Vagina (tissue), 2 donors: ENCODE measurements around the gene TROAP. TPM values are rescaled to one million over a fixed set of nuclear protein-coding genes. Genes with fewer than 3 reads are reported as not detected.
A peak's percentile ranks its signal among the peaks of the same experiment; 100 is the strongest.

Experiments used
- DNase-seq, 2 donors: peaks; one replicate each; pipeline ENCODE4 v3.0.0-alpha.2; 2017; ENCODE audit errors: extremely low spot score in 2 of 2
- H3K27ac ChIP-seq: fragments of 200-600 bp; sonication (generic); one replicate; pipeline ENCODE4 v1.5.1; 2019
- H3K27me3 ChIP-seq: fragments of 200-600 bp; sonication (generic); one replicate; pipeline ENCODE4 v1.5.1; 2019
- H3K36me3 ChIP-seq, 2 donors: fragments of 200-600 bp; sonication (generic); one replicate each; pipeline ENCODE4 v1.5.1; 2017 to 2019
- H3K4me1 ChIP-seq: fragments of 200-600 bp; sonication (generic); one replicate; pipeline ENCODE4 v1.5.1; 2019
- H3K4me3 ChIP-seq, 2 donors: fragments of 200-600 bp; sonication (generic); 1 replicate in 1 of 2; 2 replicates in 1 of 2; pipeline ENCODE4 v1.5.1; 2016 to 2019
- H3K9me3 ChIP-seq: fragments of 200-600 bp; sonication (generic); one replicate; pipeline ENCODE4 v1.5.1; 2019
- CTCF ChIP-seq, 3 experiments: fragments of 450-650 bp in 2 of 3; fragments of 200-600 bp in 1 of 3; sonication (generic) in 1 of 3; IDR thresholded peaks; one replicate each; pipeline ENCODE4 v1.5.1; 2017 to 2019; ENCODE audit warnings: antibody characterized with exemption in 3 of 3, mild to moderate bottlenecking in 2 of 3, moderate library complexity in 2 of 3
- POLR2A ChIP-seq, 2 donors: fragments of 450-650 bp; IDR thresholded peaks; one replicate each; pipeline ENCODE4 v1.6.1; 2017; ENCODE audit warnings: antibody characterized with exemption in 2 of 2, mild to moderate bottlenecking in 2 of 2, moderate library complexity in 2 of 2
- POLR2AphosphoS5 ChIP-seq, 2 donors: sonication (generic); formaldehyde crosslinking; IDR thresholded peaks; one replicate each; pipeline ENCODE4 v1.9.0; 2017; ENCODE audit warnings: antibody characterized with exemption in 2 of 2, mild to moderate bottlenecking in 2 of 2, low read depth in 1 of 2; ENCODE audit not compliant: insufficient read depth in 1 of 2
- intact Hi-C: fragments of 100-400 bp; cut with DNase I; formaldehyde crosslinking; loops from one replicate; pipeline ENCODE4 v1.15.1; 2023
- total RNA-seq: library from RNA; depleted of rRNA; stranded (reverse); fragments of >200 nt; gene quantifications from one replicate; pipeline ENCODE4 v1.2.3, GENCODE V29; 2016

TROAP gene
- total RNA-seq, 1 donor from 2014 or later, result 4.9 TPM

- H3K9me3 ChIP-seq, result no peaks in the 10 kb centered on the region
- peak overlapping the region in 1 of 2 donors; percentile 27 for H3K4me3 ChIP-seq
- intact Hi-C loops, result no loop called here
- H3K4me1 ChIP-seq, result peaks cover 45% of the 10 kb centered on the region
- peak overlapping the region; percentile 37 for H3K27ac ChIP-seq
- no peak for DNase-seq
- H3K27me3 ChIP-seq, result peaks cover 12% of the 10 kb centered on the region
- TF ChIP-seq POLR2A (IDR thresholded peaks at IDR 0.05), result no peak
- no peak for TF ChIP-seq CTCF (IDR thresholded peaks at IDR 0.05)
- peak in 1 of 2 donors; percentile 26 for TF ChIP-seq POLR2AphosphoS5 (IDR thresholded peaks at IDR 0.05; ENCODE audit: insufficient read depth in 1 of 2, low read depth in 1 of 2)
- no peaks in the 10 kb centered on the region for H3K36me3 ChIP-seq
Observed at GRCh38 chr12:49293056-49293956, 29.7 kb upstream of the TROAP start.

- H3K27me3 ChIP-seq, result peaks cover 13% of the 10 kb centered on the region
- no peaks in the 10 kb centered on the region for H3K36me3 ChIP-seq
- no peak overlapping the region for H3K27ac ChIP-seq
- no peak overlapping the region for H3K4me3 ChIP-seq
- intact Hi-C loops, result no loop called here
- H3K9me3 ChIP-seq, result no peaks in the 10 kb centered on the region
- DNase-seq, result no peak
- TF ChIP-seq POLR2A (IDR thresholded peaks at IDR 0.05) (no peak), CTCF (IDR thresholded peaks at IDR 0.05) (no peak), POLR2AphosphoS5 (IDR thresholded peaks at IDR 0.05; ENCODE audit: insufficient read depth in 1 of 2, low read depth in 1 of 2) (no peak)
- peaks cover 45% of the 10 kb centered on the region for H3K4me1 ChIP-seq
Observed at GRCh38 chr12:49294086-49294803, 28.8 kb upstream of the TROAP start.

- TF ChIP-seq POLR2AphosphoS5 (IDR thresholded peaks at IDR 0.05; ENCODE audit: insufficient read depth in 1 of 2, low read depth in 1 of 2), result no peak
- no peak for TF ChIP-seq CTCF (IDR thresholded peaks at IDR 0.05)
- no peak for TF ChIP-seq POLR2A (IDR thresholded peaks at IDR 0.05)
- H3K27me3 ChIP-seq, result peaks cover 13% of the 10 kb centered on the region
- H3K4me1 ChIP-seq, result peaks cover 45% of the 10 kb centered on the region
- no peaks in the 10 kb centered on the region for H3K36me3 ChIP-seq
- intact Hi-C loops, result no loop called here
- no peak for DNase-seq
- H3K9me3 ChIP-seq, result no peaks in the 10 kb centered on the region
- no peak overlapping the region for H3K27ac ChIP-seq
- peak overlapping the region in 1 of 2 donors; percentile 17 for H3K4me3 ChIP-seq
Observed at GRCh38 chr12:49294804-49295081, 28.3 kb upstream of the TROAP start.

GRCh38 chr12:49295082-49295936 lies 27.7 kb upstream of the TROAP start, which contains the start of gene PRPH:
TSS of gene PRPH (plus strand) at chr12:49295147. CDS start at chr12:49295201, 54 bp downstream.
- no peak within 1 kb of the TSS for H3K27ac ChIP-seq
- TF ChIP-seq POLR2AphosphoS5 (IDR thresholded peaks at IDR 0.05; ENCODE audit: insufficient read depth in 1 of 2, low read depth in 1 of 2) (no peak), CTCF (IDR thresholded peaks at IDR 0.05) (no peak), POLR2A (IDR thresholded peaks at IDR 0.05) (no peak)
- H3K36me3 ChIP-seq, result no peaks in the 10 kb centered on the region
- H3K4me1 ChIP-seq, result peaks cover 45% of the 10 kb centered on the region
- DNase-seq, result no peak
- intact Hi-C loops, result no loop called here
- peak within 1 kb of the TSS; percentile 2 to 17 for H3K4me3 ChIP-seq
- H3K9me3 ChIP-seq, result no peaks in the 10 kb centered on the region
- H3K27me3 ChIP-seq, result peaks cover 13% of the 10 kb centered on the region
